Naive thymus-derived CD8-positive, alpha-beta T cell (primary cell): ENCODE measurements around the gene BET1L. TPM values are rescaled to one million over a fixed set of nuclear protein-coding genes. Genes with fewer than 3 reads are reported as not detected.
"Not testable (repeated sequence)": the region's sequence is repeated elsewhere in the genome, so short reads cannot be mapped to it uniquely, and the experiment has no call there.

ENCODE experiments used
- ATAC-seq, 2 donors: fragments of 150-1000 bp; cut with Tn5 transposase in 1 of 2; sonication (Bioruptor Pico), chemical (Tn5 transposase) in 1 of 2; 1 replicate in 1 of 2; 2 replicates in 1 of 2; pipeline ENCODE4 v1.10.0; 2021; ENCODE audit warnings: mild to moderate bottlenecking in 2 of 2, moderate library complexity in 2 of 2
- POLR2A ChIA-PET: fragments of 350-600 bp; sonication (Branson Sonifier 250); formaldehyde crosslinking; loops from one replicate; lab custom pipeline; 2021; ENCODE audit warnings: antibody characterized with exemption; lab: Charles Lee
- DNase-seq, 10 donors: peaks; one replicate each; pipeline versions ENCODE4 v3.0.0 to v3.0.0-alpha.2; 2020 to 2022
- H3K27ac Mint-ChIP-seq, 10 donors: one replicate each; pipeline ENCODE4 v1.8.0; 2020 to 2022; ENCODE audit warnings: mild to moderate bottlenecking in 10 of 10, mixed read lengths in 10 of 10, moderate library complexity in 4 of 10, inconsistent platforms in 1 of 10
- H3K27me3 Mint-ChIP-seq, 5 donors: one replicate each; pipeline ENCODE4 v1.8.0; 2021 to 2022; ENCODE audit warnings: mixed read lengths in 5 of 5
- H3K36me3 Mint-ChIP-seq, 3 donors: one replicate each; pipeline ENCODE4 v1.8.0; 2020 to 2022; ENCODE audit warnings: mixed read lengths in 3 of 3, mild to moderate bottlenecking in 2 of 3, inconsistent platforms in 1 of 3
- H3K4me1 Mint-ChIP-seq, 4 donors: one replicate each; pipeline ENCODE4 v1.8.0; 2021 to 2022; ENCODE audit warnings: mixed read lengths in 4 of 4
- H3K4me3 Mint-ChIP-seq, 10 donors: one replicate each; pipeline ENCODE4 v1.8.0; 2020 to 2022; ENCODE audit warnings: mild to moderate bottlenecking in 10 of 10, mixed read lengths in 10 of 10, moderate library complexity in 6 of 10, inconsistent platforms in 1 of 10
- H3K9me3 Mint-ChIP-seq, 9 donors: one replicate each; pipeline ENCODE4 v1.8.0; 2020 to 2022; ENCODE audit warnings: mixed read lengths in 9 of 9, mild to moderate bottlenecking in 3 of 9, inconsistent platforms in 1 of 9, moderate library complexity in 1 of 9
- polyA plus RNA-seq, 3 donors: library from polyadenylated mRNA; unstranded; fragments of 300-500 nt; fragmentation: Illumina TruSeq; gene quantifications; one replicate each; pipeline ENCODE4 v1.2.3, GENCODE V29; 2021
- total RNA-seq, 8 experiments: library from RNA in 2 of 8; stranded (reverse) in 2 of 8; gene quantifications; one replicate each; pipeline ENCODE4 v1.2.3 and lab custom pipeline; 2021 to 2026

The BET1L gene
- total and polyA plus RNA-seq, 5 experiments from 2014 or later: 24.0 to 122 (median 75.2) TPM

GRCh38 chr11:200224-201003 lies 6.8 kb downstream of the BET1L start:
- Mint-ChIP-seq H3K27ac (peak overlapping the region in 6 of 10 donors; percentile 7 to 90 (median 58)), H3K4me1 (peaks cover 20 to 45% (median 38%) of the 10 kb centered on the region in 4 donors)

GRCh38 chr11:199782-200181 lies 7.4 kb downstream of the BET1L start:
- H3K36me3 Mint-ChIP-seq: peaks cover 0 to 15% (median 0%) of the 10 kb centered on the region in 3 donors
- no peak overlapping the region for H3K4me3 Mint-ChIP-seq
- H3K27me3 Mint-ChIP-seq: no peaks in the 10 kb centered on the region
- H3K27ac Mint-ChIP-seq: peak overlapping the region in 1 of 10 donors; percentile 35
- DNase-seq (peak in 1 of 10 donors; percentile 15), ATAC-seq (no peak)
- peaks cover 20 to 38% (median 36%) of the 10 kb centered on the region in 4 donors for H3K4me1 Mint-ChIP-seq
- no peaks in the 10 kb centered on the region for H3K9me3 Mint-ChIP-seq
- POLR2A ChIA-PET: interaction anchor here (2.0 kb wide), 1 partner anchor 8 kb away, joined by 5 read pairs; the partner anchor contains the start of genes BET1L and RIC8A

More at GRCh38 chr11:200224-201003, 6.8 kb downstream of the BET1L start:
- Mint-ChIP-seq H3K27me3 (no peaks in the 10 kb centered on the region), H3K9me3 (no peaks in the 10 kb centered on the region), H3K4me3 (no peak overlapping the region), H3K36me3 (peaks cover 0 to 17% (median 0%) of the 10 kb centered on the region in 3 donors)
- POLR2A ChIA-PET: no interaction called here
- DNase-seq: peak in 1 of 10 donors; percentile 14
- ATAC-seq: no peak

GRCh38 chr11:199004-199581 lies 8.1 kb downstream of the BET1L start:
- no peak for ATAC-seq
- Mint-ChIP-seq H3K9me3 (no peaks in the 10 kb centered on the region), H3K36me3 (peaks cover 0 to 12% (median 0%) of the 10 kb centered on the region in 3 donors), H3K4me3 (no peak overlapping the region), H3K27me3 (no peaks in the 10 kb centered on the region), H3K4me1 (peaks cover 20 to 31% (median 30%) of the 10 kb centered on the region in 4 donors), H3K27ac (no peak overlapping the region)
- DNase-seq: no peak
- POLR2A ChIA-PET: interaction anchor here (0.6 to 2.0 kb wide), 2 partner anchors 9 to 250 kb away, joined by 3 to 5 read pairs; partner anchors contain the start of genes BET1L and RIC8A

GRCh38 chr11:198236-198806 lies 8.9 kb downstream of the BET1L start:
- DNase-seq: no peak
- POLR2A ChIA-PET: interaction anchor here (2.0 kb wide), 1 partner anchor 9 kb away, joined by 5 read pairs; the partner anchor contains the start of genes BET1L and RIC8A
- H3K4me3 Mint-ChIP-seq: no peak overlapping the region
- no peak for ATAC-seq
- peaks cover 0 to 4% (median 0%) of the 10 kb centered on the region in 3 donors for H3K36me3 Mint-ChIP-seq
- peak overlapping the region in 3 of 10 donors; percentile 43 to 53 (median 53) for H3K27ac Mint-ChIP-seq
- H3K9me3 Mint-ChIP-seq: no peaks in the 10 kb centered on the region
- H3K27me3 Mint-ChIP-seq: no peaks in the 10 kb centered on the region
- H3K4me1 Mint-ChIP-seq: peaks cover 14 to 24% (median 22%) of the 10 kb centered on the region in 4 donors

- H3K27me3 Mint-ChIP-seq: no peaks in the 10 kb centered on the region
- peaks cover 9 to 18% (median 17%) of the 10 kb centered on the region in 4 donors for H3K4me1 Mint-ChIP-seq
- ATAC-seq (no peak), DNase-seq (peak in 1 of 10 donors; percentile 16)
- H3K9me3 Mint-ChIP-seq: no peaks in the 10 kb centered on the region
- peak overlapping the region in 4 of 10 donors; percentile 44 to 53 (median 50) for H3K27ac Mint-ChIP-seq
- POLR2A ChIA-PET: interaction anchor here (1.3 to 2.0 kb wide), 2 partner anchors 9 to 10 kb away, joined by 5 to 7 read pairs; partner anchors contain the start of genes BET1L and RIC8A
- peaks cover 0 to 3% (median 0%) of the 10 kb centered on the region in 3 donors for H3K36me3 Mint-ChIP-seq
- H3K4me3 Mint-ChIP-seq: peak overlapping the region in 1 of 10 donors; percentile 59
These were observed 9.4 kb downstream of the BET1L start for GRCh38 chr11:197741-198235.

- no peak overlapping the region for H3K4me3 Mint-ChIP-seq
- H3K9me3 Mint-ChIP-seq: no peaks in the 10 kb centered on the region
- peaks cover 7 to 12% (median 12%) of the 10 kb centered on the region in 4 donors for H3K4me1 Mint-ChIP-seq
- POLR2A ChIA-PET: interaction anchor here (1.0 to 1.3 kb wide), 2 partner anchors 10 to 220 kb away, joined by 3 to 7 read pairs; partner anchors contain the start of genes BET1L and RIC8A
- no peaks in the 10 kb centered on the region for H3K27me3 Mint-ChIP-seq
- peak in 1 of 10 donors; percentile 12 for DNase-seq
- no peak for ATAC-seq
- no peak overlapping the region for H3K27ac Mint-ChIP-seq
- peaks cover 0 to 3% (median 0%) of the 10 kb centered on the region in 3 donors for H3K36me3 Mint-ChIP-seq
These were observed 10.1 kb downstream of the BET1L start for GRCh38 chr11:196786-197731.

GRCh38 chr11:193481-193880 lies 13.7 kb downstream of the BET1L start:
- H3K4me3 Mint-ChIP-seq, H3K36me3 Mint-ChIP-seq, ATAC-seq, H3K27ac Mint-ChIP-seq, H3K4me1 Mint-ChIP-seq, H3K27me3 Mint-ChIP-seq, H3K9me3 Mint-ChIP-seq, POLR2A ChIA-PET: not testable (repeated sequence)
- DNase-seq: peak in 2 of 10 donors; percentile 15 to 23

- H3K27ac Mint-ChIP-seq: peak within 1 kb of the TSS in 3 of 10 donors; percentile 67 to 87 (median 72)
These were observed 14.5 kb downstream of the BET1L start, which contains the start of gene SCGB1C1 for GRCh38 chr11:192674-193128. Gene SCGB1C1 (plus strand): TSS chr11:193078. CDS start chr11:193100, 22 bp downstream.

GRCh38 chr11:191490-192478 lies 15.4 kb downstream of the BET1L start:
- H3K4me1 Mint-ChIP-seq, POLR2A ChIA-PET, H3K9me3 Mint-ChIP-seq, H3K27me3 Mint-ChIP-seq, H3K36me3 Mint-ChIP-seq: not testable (repeated sequence)
- Mint-ChIP-seq H3K27ac (peak overlapping the region in 5 of 10 donors; percentile 44 to 87 (median 72)), H3K4me3 (peak overlapping the region in 5 of 10 donors; percentile 18 to 62 (median 37))
- ATAC-seq (peak; percentile 68 to 91), DNase-seq (peak in 9 of 10 donors; percentile 23 to 80 (median 47))

More at GRCh38 chr11:192674-193128, 14.5 kb downstream of the BET1L start, which contains the start of gene SCGB1C1:
- H3K4me1 Mint-ChIP-seq, ATAC-seq, H3K9me3 Mint-ChIP-seq, H3K36me3 Mint-ChIP-seq, DNase-seq, H3K27me3 Mint-ChIP-seq, POLR2A ChIA-PET: not testable (repeated sequence)
- H3K4me3 Mint-ChIP-seq: peak within 1 kb of the TSS in 2 of 10 donors; percentile 18 to 39

- H3K27me3 Mint-ChIP-seq, H3K4me1 Mint-ChIP-seq, POLR2A ChIA-PET, H3K36me3 Mint-ChIP-seq, H3K9me3 Mint-ChIP-seq, ATAC-seq, H3K4me3 Mint-ChIP-seq: not testable (repeated sequence)
- peak overlapping the region in 2 of 10 donors; percentile 38 to 48 for H3K27ac Mint-ChIP-seq
- DNase-seq: peak in 1 of 10 donors; percentile 8
These were observed 16.7 kb downstream of the BET1L start for GRCh38 chr11:190546-190945.
